AG04450 (cell line): ENCODE data around the gene RTN1. TPM values are rescaled to one million over a fixed set of nuclear protein-coding genes. Genes with fewer than 3 reads are reported as not detected.

Source experiments
- CTCF ChIA-PET: fragments of 300-600, 350-600 bp; formaldehyde crosslinking; extraction: SDS; loops from one replicate; lab custom pipeline; 2022; ENCODE audit warnings: antibody characterized with exemption, inconsistent platforms; lab: Charles Lee
- POLR2A ChIA-PET: fragments of 350-600 bp; formaldehyde crosslinking; extraction: SDS; loops from one replicate; lab custom pipeline; 2021; ENCODE audit warnings: antibody characterized with exemption, inconsistent platforms; lab: Yijun Ruan, JAX
- DNase-seq: peaks from one replicate; pipeline ENCODE4 v3.0.0-alpha.2; 2011; ENCODE audit warnings: low read depth, low spot score
- H3K27ac ChIP-seq: one replicate; pipeline ENCODE4 v1.5.1; 2012; ENCODE audit warnings: low read depth, low read length, control low read depth
- H3K27me3 ChIP-seq: one replicate; pipeline ENCODE4 v1.6.0; 2012; ENCODE audit warnings: low read length; ENCODE audit not compliant: control insufficient read depth, insufficient read depth
- H3K4me3 ChIP-seq: 2 replicates; pipeline ENCODE4 v1.5.1; 2011; ENCODE audit warnings: mild to moderate bottlenecking, low read depth, low read length, control low read depth
- H3K9me3 ChIP-seq: 2 replicates; pipeline ENCODE4 v1.5.1; 2012; ENCODE audit warnings: low read length; ENCODE audit not compliant: control insufficient read depth, insufficient read depth
- polyA plus RNA-seq: library from polyadenylated mRNA; depleted of rRNA; stranded (reverse); fragments of >200 nt; gene quantifications from 2 replicates; pipeline ENCODE4 v1.2.3, GENCODE V29; 2011
- TF ChIP-seq, protein P1 (sequence below): IDR thresholded peaks from 2 replicates; pipeline ENCODE4 v1.5.1; 2011; ENCODE audit warnings: low read depth, low read length, control low read depth, inconsistent platforms

The RTN1 gene
- polyA plus RNA-seq, 1 experiment: 0.98 TPM

DNA sequence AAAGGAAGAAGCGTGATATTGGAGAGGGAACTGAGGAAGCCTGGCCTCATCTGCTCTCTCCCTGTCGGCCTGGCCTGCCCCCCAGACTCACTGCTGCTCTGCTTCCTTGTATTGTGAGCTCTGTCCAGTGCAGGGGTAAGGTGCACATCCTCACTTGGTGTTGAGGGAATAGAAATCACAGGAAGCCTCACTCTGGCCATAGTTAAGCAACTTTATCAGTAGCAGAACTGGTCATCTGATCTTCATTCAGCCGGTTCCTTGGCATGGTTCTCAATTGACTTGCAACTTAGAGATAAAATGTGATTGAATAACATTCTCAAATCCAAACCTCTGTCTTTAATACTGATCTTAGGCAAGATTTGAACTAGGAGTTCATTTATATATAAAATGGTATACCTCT, 282.5 kb downstream of the RTN1 start:
- no peak for DNase-seq
- TF ChIP-seq, protein P1, sequence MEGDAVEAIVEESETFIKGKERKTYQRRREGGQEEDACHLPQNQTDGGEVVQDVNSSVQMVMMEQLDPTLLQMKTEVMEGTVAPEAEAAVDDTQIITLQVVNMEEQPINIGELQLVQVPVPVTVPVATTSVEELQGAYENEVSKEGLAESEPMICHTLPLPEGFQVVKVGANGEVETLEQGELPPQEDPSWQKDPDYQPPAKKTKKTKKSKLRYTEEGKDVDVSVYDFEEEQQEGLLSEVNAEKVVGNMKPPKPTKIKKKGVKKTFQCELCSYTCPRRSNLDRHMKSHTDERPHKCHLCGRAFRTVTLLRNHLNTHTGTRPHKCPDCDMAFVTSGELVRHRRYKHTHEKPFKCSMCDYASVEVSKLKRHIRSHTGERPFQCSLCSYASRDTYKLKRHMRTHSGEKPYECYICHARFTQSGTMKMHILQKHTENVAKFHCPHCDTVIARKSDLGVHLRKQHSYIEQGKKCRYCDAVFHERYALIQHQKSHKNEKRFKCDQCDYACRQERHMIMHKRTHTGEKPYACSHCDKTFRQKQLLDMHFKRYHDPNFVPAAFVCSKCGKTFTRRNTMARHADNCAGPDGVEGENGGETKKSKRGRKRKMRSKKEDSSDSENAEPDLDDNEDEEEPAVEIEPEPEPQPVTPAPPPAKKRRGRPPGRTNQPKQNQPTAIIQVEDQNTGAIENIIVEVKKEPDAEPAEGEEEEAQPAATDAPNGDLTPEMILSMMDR: no peak
- Histone ChIP-seq H3K4me3 (no peak overlapping the region), H3K27ac (no peak overlapping the region), H3K27me3 (no peaks in the 10 kb centered on the region), H3K9me3 (no peaks in the 10 kb centered on the region; the same call in 1 of the 2 replicates)
- POLR2A ChIA-PET: no interaction called here
- CTCF ChIA-PET: interaction anchor here (1.1 kb wide), 1 partner anchor 12 kb away, joined by 4 read pairs; the partner anchor contains the start of gene CCDC175

DNA sequence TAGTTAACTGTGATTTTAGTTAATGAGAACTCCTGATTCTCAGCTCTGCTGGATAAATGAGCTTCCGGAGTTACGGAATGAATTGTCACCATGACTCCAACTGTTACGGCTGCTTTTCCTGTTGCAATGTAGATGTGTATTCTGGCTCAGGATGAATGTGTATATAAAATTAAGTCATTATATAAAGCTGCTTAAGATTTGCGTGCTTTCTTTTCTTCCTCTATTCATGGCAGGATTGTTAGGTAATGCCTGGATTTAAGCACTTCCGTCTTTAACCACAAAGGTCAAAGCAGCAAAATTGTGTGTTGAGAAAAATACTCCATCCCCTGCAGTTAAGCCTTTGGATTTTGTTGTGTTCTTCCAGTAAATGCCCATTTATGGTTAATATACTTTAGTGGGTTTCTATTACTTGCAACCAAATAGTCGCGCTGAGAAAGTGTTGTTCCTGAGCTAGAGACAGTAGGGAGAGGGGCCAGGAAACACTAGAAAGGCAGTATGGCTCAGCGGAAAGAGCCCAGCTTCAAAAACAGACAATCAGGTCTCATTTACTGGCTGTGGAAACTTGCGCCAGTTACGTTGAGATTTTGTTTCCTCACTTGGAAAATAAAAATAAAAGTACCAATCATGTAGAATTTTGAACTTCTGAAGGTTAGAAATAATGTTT, 284.6 kb downstream of the RTN1 start:
- CTCF ChIA-PET: interaction anchor here (1.6 kb wide), 1 partner anchor 9 kb away, joined by 10 read pairs; the partner anchor contains the start of gene CCDC175
- H3K9me3 ChIP-seq: no peaks in the 10 kb centered on the region
- H3K4me3 ChIP-seq: no peak overlapping the region
- TF ChIP-seq, protein P1: no peak
- POLR2A ChIA-PET: no interaction called here
- no peak overlapping the region for H3K27ac ChIP-seq
- no peak for DNase-seq
- no peaks in the 10 kb centered on the region for H3K27me3 ChIP-seq

DNA sequence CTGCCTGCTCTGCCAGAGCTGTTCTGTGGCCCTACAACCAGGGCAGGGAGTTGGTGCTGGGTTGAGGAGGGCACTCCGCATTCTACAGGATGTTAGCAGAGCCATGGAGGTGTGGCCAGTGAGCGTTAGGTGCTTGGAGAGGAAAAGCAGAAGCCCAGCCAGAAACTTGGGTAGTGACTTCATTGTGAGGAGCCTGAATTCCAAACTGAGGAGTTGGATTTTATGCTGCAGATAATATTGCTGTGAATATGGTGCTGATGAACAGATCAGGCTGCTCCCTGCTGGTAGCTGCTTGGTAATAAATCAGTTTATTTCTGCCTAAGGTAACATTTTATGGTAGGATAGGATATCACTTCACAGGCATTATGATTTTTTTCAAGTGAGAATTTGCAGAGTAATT, 286.8 kb downstream of the RTN1 start:
- ChIA-PET POLR2A (no interaction called here), CTCF (interaction anchor here (0.7 kb wide), 1 partner anchor 49 kb away, joined by 3 read pairs; no protein-coding TSS in a partner anchor)
- Histone ChIP-seq H3K4me3 (no peak overlapping the region), H3K27ac (no peak overlapping the region), H3K27me3 (no peaks in the 10 kb centered on the region), H3K9me3 (no peaks in the 10 kb centered on the region)
- no peak for DNase-seq
- TF ChIP-seq, protein P1: peak; percentile 22

DNA sequence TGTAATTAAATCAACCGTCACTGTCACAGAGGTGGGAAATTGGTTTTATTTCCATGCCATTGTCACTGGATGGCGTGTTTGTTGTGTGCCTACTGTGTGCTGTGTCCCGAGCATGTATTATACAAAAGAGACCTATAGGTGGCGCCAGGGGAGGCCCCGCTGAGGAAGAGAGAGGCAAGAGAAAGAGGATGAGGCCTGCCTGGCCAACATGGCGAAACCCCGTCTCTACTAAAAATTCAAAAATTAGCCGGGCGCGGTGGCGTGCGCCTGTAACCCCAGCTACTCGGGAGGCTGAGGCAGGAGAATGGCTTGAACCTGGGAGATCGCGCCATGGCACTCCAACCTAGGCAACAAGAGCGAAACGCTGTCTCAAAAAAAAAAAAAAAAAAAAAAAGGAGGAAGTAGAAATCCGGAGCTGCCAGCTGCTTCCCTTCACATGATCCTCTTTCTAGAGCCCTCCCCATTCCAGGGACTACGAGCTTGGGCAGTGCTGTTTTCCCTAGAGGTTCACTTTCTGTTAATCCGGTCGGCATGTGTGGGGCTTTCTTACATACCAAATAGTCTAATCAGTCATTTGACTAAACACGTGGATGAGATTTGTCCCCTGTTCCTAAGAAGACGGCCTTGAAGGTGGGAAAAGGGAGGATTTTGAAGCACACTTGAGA, 287.6 kb downstream of the RTN1 start:
- TF ChIP-seq, protein P1: no peak
- ChIA-PET CTCF (no interaction called here), POLR2A (no interaction called here)
- peaks cover 2% of the 10 kb centered on the region for H3K27me3 ChIP-seq
- DNase-seq: no peak
- no peaks in the 10 kb centered on the region for H3K9me3 ChIP-seq
- no peak overlapping the region for H3K27ac ChIP-seq
- no peak overlapping the region for H3K4me3 ChIP-seq

DNA sequence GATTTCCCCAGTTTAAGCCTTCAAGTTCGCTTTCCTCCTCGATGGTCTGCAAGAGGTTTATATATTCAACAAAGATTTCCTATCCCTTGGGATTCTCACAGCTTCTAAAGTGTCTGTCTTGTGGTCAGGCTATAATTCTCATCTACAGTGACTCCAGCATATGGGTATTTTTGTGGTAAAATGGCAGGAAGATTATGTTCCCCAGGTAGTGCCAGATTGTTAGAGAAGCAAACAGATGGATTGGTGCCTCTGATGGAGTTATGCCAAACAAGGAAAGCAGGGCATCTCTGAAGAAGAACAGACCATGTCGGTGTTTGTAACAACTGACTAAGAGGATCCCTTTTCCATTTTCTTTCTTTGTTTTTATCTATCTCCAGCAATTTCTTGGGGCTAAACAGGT, 288.4 kb downstream of the RTN1 start:
- H3K4me3 ChIP-seq: no peak overlapping the region
- no peak for DNase-seq
- H3K9me3 ChIP-seq: no peaks in the 10 kb centered on the region
- TF ChIP-seq, protein P1: no peak
- H3K27me3 ChIP-seq: peaks cover 2% of the 10 kb centered on the region
- POLR2A ChIA-PET: no interaction called here
- H3K27ac ChIP-seq: no peak overlapping the region
- CTCF ChIA-PET: no interaction called here
